GM12878 (cell line): ENCODE data around the gene TUBB3. TPM values are rescaled to one million over a fixed set of nuclear protein-coding genes. Genes with fewer than 3 reads are reported as not detected.

Source experiments
- ATAC-seq: fragments of 200-7000 bp; cut with Tn5 transposase; 3 replicates; pipeline ENCODE4 v1.9.1; 2020; ENCODE audit warnings: mild to moderate bottlenecking, moderate library complexity
- BruUV-seq: library from RNA; stranded (reverse); fragments of 400-500 nt; replicated peaks from 2 replicates; lab custom pipeline; 2021; lab: Mats Ljungman, UMichigan
- CTCF ChIA-PET: fragments of 300-600 bp; sonication (Branson Sonifier 250); formaldehyde crosslinking; extraction: SDS; loops from one replicate; lab custom pipeline; 2021; ENCODE audit warnings: inconsistent platforms; lab: Yijun Ruan, JAX
- POLR2A ChIA-PET: fragments of 350-600 bp; formaldehyde crosslinking; extraction: SDS; loops from one replicate; lab custom pipeline; 2021; ENCODE audit warnings: inconsistent platforms; lab: Charles Lee
- RAD21 ChIA-PET: fragments of 300-600 bp; sonication (Branson Sonifier 250); formaldehyde crosslinking; loops from one replicate; lab custom pipeline; 2023; ENCODE audit warnings: antibody characterized with exemption; ENCODE audit not compliant: unreplicated experiment; lab: Charles Lee
- SMC1A ChIA-PET: fragments of 300-600 bp; sonication (Branson Sonifier 250); formaldehyde crosslinking; loops from one replicate; lab custom pipeline; 2023; ENCODE audit not compliant: unreplicated experiment, uncharacterized antibody; lab: Charles Lee
- DNase-seq: peaks from one replicate; pipeline ENCODE4 v3.0.0-alpha.2; 2011; ENCODE audit warnings: low read depth, low spot score
- FAIRE-seq: peaks from 3 replicates; lab custom pipeline; 2011; peaks lifted over from hg19 to GRCh38; lab: Jason Lieb, UNC
- H2AFZ ChIP-seq: 2 replicates; pipeline ENCODE4 v1.6.0; 2011; ENCODE audit warnings: low read depth, low read length, control low read depth; ENCODE audit not compliant: control insufficient read depth
- H3K27ac ChIP-seq: 2 replicates; pipeline ENCODE4 v1.5.1; 2011; ENCODE audit warnings: control low read depth; ENCODE audit not compliant: control insufficient read depth, insufficient read depth
- H3K27me3 ChIP-seq, 2 experiments: replicated peaks in 1 of 2; 2 replicates each; pipeline versions ENCODE4 v1.6.0 to v1.6.1; 2011; ENCODE audit warnings: low read length in 1 of 2; ENCODE audit not compliant: control insufficient read depth in 2 of 2, insufficient read depth in 2 of 2
- H3K36me3 ChIP-seq, 2 experiments: 2 replicates each; pipeline ENCODE4 v1.5.1; 2011; ENCODE audit warnings: low read length in 1 of 2; ENCODE audit not compliant: control insufficient read depth in 2 of 2, insufficient read depth in 2 of 2
- H3K4me1 ChIP-seq: 2 replicates; pipeline ENCODE4 v1.6.1; 2011; ENCODE audit warnings: mild to moderate bottlenecking, low read length, moderate library complexity, mixed read lengths; ENCODE audit not compliant: control insufficient read depth, insufficient read depth
- H3K4me2 ChIP-seq: 2 replicates; pipeline ENCODE4 v1.6.0; 2011; ENCODE audit warnings: control low read depth; ENCODE audit not compliant: control insufficient read depth, insufficient read depth
- H3K4me3 ChIP-seq: fragments of 200-600 bp; sonication (generic); 2 replicates; pipeline ENCODE4 v1.5.1; 2016
- H3K79me2 ChIP-seq: 2 replicates; pipeline ENCODE4 v1.6.0; 2011; ENCODE audit warnings: low read length; ENCODE audit not compliant: control insufficient read depth, insufficient read depth
- H3K9ac ChIP-seq: 2 replicates; pipeline ENCODE4 v1.8.0; 2011; ENCODE audit warnings: low read length, control low read depth, mixed read lengths; ENCODE audit not compliant: control insufficient read depth, insufficient read depth
- H3K9me3 ChIP-seq: replicated peaks from 3 replicates; pipeline ENCODE4 v1.5.1; 2011; ENCODE audit warnings: mild to moderate bottlenecking, low read length; ENCODE audit not compliant: control insufficient read depth, insufficient read depth
- H4K20me1 ChIP-seq: 2 replicates; pipeline ENCODE4 v1.6.0; 2011; ENCODE audit not compliant: control insufficient read depth, insufficient read depth
- ASH2L ChIP-seq: fragments of 300-600, 200-600 bp; sonication (generic); IDR thresholded peaks from 2 replicates; pipeline ENCODE4 v1.6.1; 2017; ENCODE audit warnings: low read depth, mild to moderate bottlenecking, borderline replicate concordance
- BHLHE40 ChIP-seq, 2 experiments: fragments of 450-650 bp in 1 of 2; IDR thresholded peaks; 2 replicates each; pipeline ENCODE4 v1.6.1; 2011 to 2017; ENCODE audit warnings: low read depth in 2 of 2, borderline replicate concordance in 1 of 2, improper control_type of control experiment in 1 of 2, low read length in 1 of 2, mild to moderate bottlenecking in 1 of 2
- CEBPB ChIP-seq, 2 experiments: fragments of 150-350 bp in 1 of 2; IDR thresholded peaks; 2 replicates each; pipeline ENCODE4 v1.6.1; 2012 to 2014; ENCODE audit warnings: low read depth in 2 of 2, low read length in 2 of 2, borderline replicate concordance in 1 of 2, inconsistent platforms in 1 of 2
- CHD2 ChIP-seq: IDR thresholded peaks from 2 replicates; pipeline ENCODE4 v1.6.1; 2011; ENCODE audit warnings: low read depth, low read length, improper control_type of control experiment, borderline replicate concordance
- E2F8 ChIP-seq: fragments of 450-650 bp; IDR thresholded peaks from 2 replicates; pipeline ENCODE4 v1.6.1; 2018; ENCODE audit warnings: mild to moderate bottlenecking, low read depth, moderate library complexity; ENCODE audit not compliant: partially characterized antibody
- E4F1 ChIP-seq: fragments of 450-650 bp; IDR thresholded peaks from 2 replicates; pipeline ENCODE4 v1.6.1; 2018; ENCODE audit warnings: borderline replicate concordance, mild to moderate bottlenecking; ENCODE audit not compliant: partially characterized antibody
- FOS ChIP-seq: IDR thresholded peaks from 3 replicates; pipeline ENCODE4 v1.6.1; 2011; ENCODE audit warnings: borderline replicate concordance; ENCODE audit not compliant: insufficient read length; ENCODE audit errors: extremely low read depth
- FOXK2 ChIP-seq: fragments of 450-650 bp; IDR thresholded peaks from 2 replicates; pipeline ENCODE4 v1.6.1; 2017; ENCODE audit warnings: mild to moderate bottlenecking, moderate library complexity
- JUNB ChIP-seq: IDR thresholded peaks from 2 replicates; pipeline ENCODE4 v1.6.1; 2016; ENCODE audit warnings: antibody characterized with exemption, mild to moderate bottlenecking
- MTA2 ChIP-seq: fragments of 450-650 bp; IDR thresholded peaks from 2 replicates; pipeline ENCODE4 v1.6.1; 2016; ENCODE audit warnings: low read depth, mild to moderate bottlenecking, moderate library complexity
- NRF1 ChIP-seq: conservative IDR thresholded peaks from 2 replicates; pipeline ENCODE4 v1.6.1; 2011; ENCODE audit warnings: mild to moderate bottlenecking, low read depth, low read length, improper control_type of control experiment
- SMAD5 ChIP-seq: IDR thresholded peaks from 2 replicates; pipeline ENCODE4 v1.6.1; 2016; ENCODE audit warnings: antibody characterized with exemption, low read depth
- SMARCA5 ChIP-seq: fragments of 450-650 bp; IDR thresholded peaks from 2 replicates; pipeline ENCODE4 v1.6.1; 2017; ENCODE audit warnings: mild to moderate bottlenecking
- SMC3 ChIP-seq: IDR thresholded peaks from 2 replicates; pipeline ENCODE4 v1.6.1; 2011; ENCODE audit warnings: low read length, improper control_type of control experiment, borderline replicate concordance
- ZSCAN29 ChIP-seq: fragments of 450-650 bp; IDR thresholded peaks from 2 replicates; pipeline ENCODE4 v1.6.1; 2017; ENCODE audit warnings: mild to moderate bottlenecking, moderate library complexity
- WGBS: methylation state at CpG from one replicate; pipeline ENCODE4 v1.1.6; 2016; ENCODE audit warnings: low lambda C conversion rate; ENCODE audit not compliant: insufficient replicate concordance, insufficient coverage; ENCODE audit errors: missing lambda C conversion rate; 5-methylcytosine and 5-hydroxymethylcytosine counted together
- in situ Hi-C: fragments of 300-500 bp; cut with MboI; formaldehyde crosslinking; loops from 9 replicates; pipeline ENCODE4 v1.14.3; 2018; ENCODE audit warnings: mixed read lengths
- intact Hi-C: fragments of 100-400 bp; cut with micrococcal nuclease; formaldehyde crosslinking; loops from one replicate; pipeline ENCODE4 v1.14.2; 2022; ENCODE audit not compliant: unreplicated experiment
- polyA plus RNA-seq, 11 experiments: library from polyadenylated mRNA; depleted of rRNA in 4 of 11; unstranded in 6 of 11; stranded (reverse) in 5 of 11; fragments of >200 nt; fragmentation: Nextera tagmentation in 4 of 11; fragmentation: Illumina TruSeq in 1 of 11; extraction: Ambion mirVana in 4 of 11; extraction: Trizol in 1 of 11; gene quantifications; 1 replicate in 1 of 11; 2 replicates in 10 of 11; pipeline versions ENCODE4 v1.2.1 to v1.2.3, GENCODE V29; 2011 to 2016; ENCODE audit warnings: inconsistent platforms in 2 of 11, missing spikeins in 2 of 11, low read depth in 1 of 11
- total RNA-seq, 4 experiments: library from RNA; depleted of rRNA in 3 of 4; stranded (reverse); fragments of >200 nt in 3 of 4; fragmentation: Illumina TruSeq in 1 of 4; extraction: Trizol in 1 of 4; gene quantifications; 2 replicates each; pipeline versions ENCODE4 v1.2.1 to v1.2.3, GENCODE V29; 2013 to 2021
- TF ChIP-seq, protein P1 (sequence below): fragments of 450-650 bp; IDR thresholded peaks from 2 replicates; pipeline ENCODE4 v1.6.1; 2016; ENCODE audit warnings: mild to moderate bottlenecking

TUBB3 gene
- total and polyA plus RNA-seq, 10 of the 15 experiments (the other 5 are each of a cell fraction or from before 2014, with no cell fraction given): 0.09 to 2.5 (median 0.58) TPM; not detected in 1

DNA sequence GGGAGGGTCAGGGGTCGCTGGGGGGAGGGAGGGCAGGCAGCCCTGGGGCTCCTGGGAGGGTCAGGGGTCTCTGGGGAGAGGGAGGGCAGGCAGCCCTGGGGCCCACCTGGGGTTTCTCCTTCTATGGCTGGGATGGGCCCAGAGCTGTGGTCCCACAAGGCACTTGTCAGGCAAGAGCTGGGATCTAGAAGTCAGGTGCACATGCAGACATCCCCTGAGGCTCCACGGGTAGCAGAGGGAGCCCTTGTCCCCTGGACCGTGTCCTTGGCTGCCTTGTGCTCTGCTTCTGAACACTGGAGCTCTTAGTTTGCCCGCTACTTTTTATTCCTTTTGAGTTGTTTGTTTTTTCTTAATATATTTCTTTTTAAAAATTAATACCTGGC lies 1.8 kb downstream of the TUBB3 start:
- no peak overlapping the region for H3K4me2 ChIP-seq
- H4K20me1 ChIP-seq: no peaks in the 10 kb centered on the region
- H3K9ac ChIP-seq: no peak overlapping the region
- WGBS: 20% methylated on average over 3 of the region's 4 CpGs
- no peak overlapping the region for H2AFZ ChIP-seq
- ChIA-PET CTCF (no interaction called here), RAD21 (no interaction called here), POLR2A (interaction anchor here (0.5 to 0.6 kb wide), 2 partner anchors 51 to 323 kb away, joined by 3 read pairs; partner anchors contain the start of gene TCF25), SMC1A (interaction anchor here (0.5 kb wide), 1 partner anchor 9 kb away, joined by 3 read pairs; no protein-coding TSS in a partner anchor)
- FAIRE-seq (no peak), DNase-seq (no peak), ATAC-seq (no peak)
- intact Hi-C loops: no loop called here
- no peak overlapping the region for H3K27ac ChIP-seq
- H3K4me1 ChIP-seq: no peaks in the 10 kb centered on the region; the same call in 1 of the 2 replicates
- no peaks in the 10 kb centered on the region for H3K9me3 ChIP-seq
- no peak overlapping the region for H3K4me3 ChIP-seq
- BruUV-seq: no TSS peak
- peaks cover 14 to 16% of the 10 kb centered on the region in 2 experiments for H3K27me3 ChIP-seq
- H3K79me2 ChIP-seq: no peaks in the 10 kb centered on the region
- no peaks in the 10 kb centered on the region for H3K36me3 ChIP-seq
- in situ Hi-C loops: no loop called here
- TF ChIP-seq CEBPB (IDR thresholded peaks at IDR 0.05; ENCODE audit: borderline replicate concordance in 1 of 2, low read depth in 2 of 2, low read length in 2 of 2) (no peak), MTA2 (no peak), FOS (no peak), SMAD5 (no peak), E2F8 (no peak), SMARCA5 (no peak), ZSCAN29 (no peak), CHD2 (no peak), NRF1 (no peak), E4F1 (no peak), JUNB (no peak), FOXK2 (no peak), BHLHE40 (IDR thresholded peaks at IDR 0.05; ENCODE audit: borderline replicate concordance in 1 of 2, low read depth in 2 of 2, low read length in 1 of 2) (no peak), SMC3 (no peak), ASH2L (no peak)
- TF ChIP-seq, protein P1, sequence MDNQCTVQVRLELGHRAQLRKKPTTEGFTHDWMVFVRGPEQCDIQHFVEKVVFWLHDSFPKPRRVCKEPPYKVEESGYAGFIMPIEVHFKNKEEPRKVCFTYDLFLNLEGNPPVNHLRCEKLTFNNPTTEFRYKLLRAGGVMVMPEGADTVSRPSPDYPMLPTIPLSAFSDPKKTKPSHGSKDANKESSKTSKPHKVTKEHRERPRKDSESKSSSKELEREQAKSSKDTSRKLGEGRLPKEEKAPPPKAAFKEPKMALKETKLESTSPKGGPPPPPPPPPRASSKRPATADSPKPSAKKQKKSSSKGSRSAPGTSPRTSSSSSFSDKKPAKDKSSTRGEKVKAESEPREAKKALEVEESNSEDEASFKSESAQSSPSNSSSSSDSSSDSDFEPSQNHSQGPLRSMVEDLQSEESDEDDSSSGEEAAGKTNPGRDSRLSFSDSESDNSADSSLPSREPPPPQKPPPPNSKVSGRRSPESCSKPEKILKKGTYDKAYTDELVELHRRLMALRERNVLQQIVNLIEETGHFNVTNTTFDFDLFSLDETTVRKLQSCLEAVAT: no peak
